Right lung (tissue), 5 donors: ENCODE measurements around the gene UPK3A. TPM values are rescaled to one million over a fixed set of nuclear protein-coding genes. Genes with fewer than 3 reads are reported as not detected.
"Not testable (repeated sequence)": the region's sequence is repeated elsewhere in the genome, so short reads cannot be mapped to it uniquely, and the experiment has no call there.

Experiments
- DNase-seq, 2 donors: peaks; one replicate each; pipeline ENCODE4 v3.0.0-alpha.2; 2013
- polyA plus RNA-seq, 5 donors: library from polyadenylated mRNA; unstranded; fragments of 120-200 nt; gene quantifications; one replicate each; pipeline versions ENCODE4 v1.2.1 to v1.2.3, GENCODE V29; 2013; ENCODE audit warnings: inconsistent platforms in 1 of 5, low replicate concordance in 1 of 5; ENCODE audit not compliant: insufficient read length in 5 of 5, insufficient read depth in 1 of 5

UPK3A gene
- polyA plus RNA-seq, 5 donors = 0.33 to 0.34 TPM; not detected in 3

DNA sequence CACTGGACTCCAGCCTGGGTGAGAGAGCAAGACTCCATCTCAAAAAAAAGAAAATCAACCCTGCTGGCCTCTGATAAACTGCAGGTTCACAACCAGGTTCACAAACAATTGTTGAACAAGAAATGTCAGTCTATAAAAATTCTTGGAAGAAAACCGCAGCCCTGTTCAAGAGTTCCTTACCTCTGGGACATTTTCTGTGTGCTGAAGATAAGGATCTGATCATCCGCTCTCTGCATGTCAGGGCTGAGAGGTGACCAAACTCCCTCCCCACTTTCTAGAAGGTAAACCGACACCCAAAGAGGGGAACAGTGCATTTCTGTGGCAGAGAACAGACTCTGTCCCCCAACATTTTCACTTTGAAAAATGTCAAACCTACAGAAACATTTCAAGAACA lies 4.2 kb upstream of the UPK3A start:
- no peak for DNase-seq

DNA sequence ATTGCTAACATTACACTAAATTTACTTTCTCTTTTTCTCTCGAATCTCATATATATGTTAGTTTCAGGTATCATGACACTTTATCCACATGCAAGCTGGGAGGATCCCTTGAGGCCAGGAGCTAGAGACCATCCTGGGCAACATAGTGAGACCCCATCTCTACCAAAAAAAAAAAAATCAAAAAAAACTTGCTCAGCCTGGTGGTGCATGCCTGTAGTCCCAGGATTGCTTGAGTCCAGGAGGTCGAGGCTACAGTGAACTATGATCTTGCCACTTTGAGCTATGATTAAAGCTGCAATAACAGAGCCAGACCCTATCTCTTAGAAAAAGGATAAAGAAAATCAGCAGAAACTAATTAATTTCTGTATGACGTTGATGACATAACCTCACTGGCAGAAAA lies 3.7 kb upstream of the UPK3A start:
- no peak for DNase-seq

DNA sequence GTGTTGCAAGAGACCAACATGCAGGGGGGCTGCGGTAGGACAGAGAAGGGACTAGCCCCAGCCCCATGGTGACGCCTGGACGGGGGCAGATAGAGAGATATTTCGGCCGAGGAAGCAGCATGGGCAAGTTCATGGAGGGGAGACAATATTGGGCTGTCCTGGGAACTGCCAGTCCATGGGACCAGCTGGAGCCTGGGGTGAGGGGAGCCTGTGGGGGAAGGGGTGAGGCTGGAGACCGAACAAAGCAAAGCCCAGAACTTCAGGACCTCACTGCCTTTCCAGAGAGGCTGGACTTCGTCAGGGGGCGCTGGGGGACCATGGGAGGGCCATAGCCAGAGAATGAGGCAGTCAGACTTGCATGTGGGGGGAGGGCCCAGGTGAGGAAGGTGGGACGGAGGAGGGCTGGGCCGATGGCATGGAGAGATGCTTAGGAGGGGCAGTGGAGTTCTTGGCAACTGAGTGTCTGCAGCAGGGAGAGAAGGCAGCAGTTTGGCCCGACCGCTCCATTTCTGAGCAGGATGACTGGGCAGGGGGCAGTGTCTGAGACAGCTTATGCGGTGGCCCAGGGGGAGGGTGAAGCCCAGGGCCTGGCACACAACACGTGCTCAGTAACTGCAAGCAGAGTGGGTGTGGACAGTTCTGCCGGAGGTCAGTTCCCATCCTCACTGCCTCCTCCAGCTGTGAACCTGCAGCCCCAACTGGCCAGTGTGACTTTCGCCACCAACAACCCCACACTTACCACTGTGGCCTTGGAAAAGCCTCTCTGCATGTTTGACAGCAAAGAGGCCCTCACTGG lies 712 bp downstream of the UPK3A start:
- DNase-seq = no peak

DNA sequence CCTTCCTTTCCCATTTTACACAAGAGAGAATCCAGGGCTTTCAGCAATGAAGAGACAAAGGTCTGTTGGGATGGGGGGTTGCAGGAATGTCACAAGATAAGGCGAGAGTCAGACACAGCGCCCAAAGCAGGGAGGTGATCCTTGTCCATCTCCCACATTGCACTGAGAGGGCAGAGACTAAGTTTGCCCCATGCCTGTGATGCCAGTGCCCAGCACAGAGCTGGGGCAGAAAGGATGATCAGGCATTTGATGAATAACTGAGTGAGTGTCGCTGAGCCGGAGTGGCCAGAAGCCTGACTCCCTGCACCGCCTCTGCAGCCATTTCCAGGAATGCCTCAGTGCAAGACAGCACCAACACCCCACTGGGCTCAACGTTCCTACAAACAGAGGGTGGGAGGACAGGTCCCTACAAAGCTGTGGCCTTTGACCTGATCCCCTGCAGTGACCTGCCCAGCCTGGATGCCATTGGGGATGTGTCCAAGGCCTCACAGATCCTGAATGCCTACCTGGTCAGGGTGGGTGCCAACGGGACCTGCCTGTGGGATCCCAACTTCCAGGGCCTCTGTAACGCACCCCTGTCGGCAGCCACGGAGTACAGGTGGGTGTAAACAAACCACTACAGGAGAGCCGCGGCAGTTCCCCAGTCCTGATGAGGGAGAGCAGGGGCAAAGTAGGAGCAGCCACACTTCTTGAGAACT lies 2.3 kb downstream of the UPK3A start:
- DNase-seq = no peak

DNA sequence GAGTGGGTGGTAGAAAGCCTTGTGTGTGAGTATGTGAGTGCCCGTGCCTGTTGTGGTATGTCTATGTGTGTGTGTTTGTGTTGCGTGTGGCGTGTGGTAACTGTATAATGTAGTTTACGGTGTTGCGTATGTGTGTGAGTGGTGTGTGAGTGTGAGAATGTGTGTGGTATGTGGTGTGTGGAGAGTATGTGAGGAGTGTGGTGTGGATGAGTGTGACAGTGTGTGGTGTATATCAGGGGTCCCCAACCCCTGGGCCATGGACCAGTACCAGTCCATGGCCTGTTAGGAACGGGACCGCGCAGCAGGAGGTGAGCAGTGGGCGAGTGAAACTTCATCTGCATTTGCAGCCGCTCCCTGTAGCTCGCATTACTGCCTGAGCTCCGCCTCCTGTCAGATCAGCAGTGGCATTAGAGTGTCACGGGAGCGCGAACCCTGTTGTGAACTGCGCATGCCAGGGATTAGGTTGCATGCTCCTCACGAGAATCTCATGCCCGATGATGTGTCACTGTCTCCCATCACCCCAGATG lies 5.7 kb downstream of the UPK3A start:
- no peak for DNase-seq

DNA sequence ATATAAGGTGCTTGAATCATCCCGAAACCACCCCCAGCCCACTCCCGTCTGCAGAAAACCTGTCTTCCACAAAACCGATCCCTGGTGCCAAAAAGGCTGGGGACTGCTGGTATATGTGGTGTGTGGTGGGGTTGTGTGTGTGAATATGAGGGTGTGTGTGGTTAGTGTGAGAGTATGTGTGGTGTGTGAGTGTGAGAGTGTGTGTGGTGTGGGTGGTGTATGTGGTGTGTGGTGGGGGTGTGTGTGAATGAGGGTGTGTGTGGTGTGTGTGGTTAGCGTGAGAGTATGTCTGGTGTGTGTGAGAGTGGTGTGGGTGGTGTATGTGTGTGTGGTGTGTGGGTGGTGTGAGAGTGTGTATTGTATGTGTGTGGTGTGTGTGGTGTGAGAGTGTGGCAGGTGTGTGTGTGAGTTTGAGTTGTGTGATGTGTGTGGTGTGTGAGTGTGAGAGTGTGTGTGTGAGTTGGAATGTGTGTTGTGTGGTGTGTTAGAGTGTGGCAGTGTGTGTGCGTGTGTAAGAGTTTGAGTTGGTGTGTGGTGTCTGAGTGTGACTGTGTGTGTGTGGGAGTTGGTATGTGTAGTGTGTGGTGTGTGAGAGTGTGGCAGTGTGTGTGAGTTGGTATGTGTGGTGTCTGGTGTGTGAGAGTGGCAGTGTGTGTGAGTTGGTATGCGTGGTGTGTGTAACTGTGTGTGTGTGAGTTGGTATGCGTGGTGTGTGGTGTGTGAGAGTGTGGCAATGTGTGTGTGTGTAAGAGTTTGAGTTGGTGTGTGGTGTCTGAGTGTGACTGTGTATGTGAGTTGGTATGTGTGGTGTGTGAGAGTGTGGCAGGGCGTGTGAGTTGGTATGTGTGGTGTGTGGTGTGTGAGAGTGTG lies 6.5 kb downstream of the UPK3A start:
- DNase-seq = no peak

DNA sequence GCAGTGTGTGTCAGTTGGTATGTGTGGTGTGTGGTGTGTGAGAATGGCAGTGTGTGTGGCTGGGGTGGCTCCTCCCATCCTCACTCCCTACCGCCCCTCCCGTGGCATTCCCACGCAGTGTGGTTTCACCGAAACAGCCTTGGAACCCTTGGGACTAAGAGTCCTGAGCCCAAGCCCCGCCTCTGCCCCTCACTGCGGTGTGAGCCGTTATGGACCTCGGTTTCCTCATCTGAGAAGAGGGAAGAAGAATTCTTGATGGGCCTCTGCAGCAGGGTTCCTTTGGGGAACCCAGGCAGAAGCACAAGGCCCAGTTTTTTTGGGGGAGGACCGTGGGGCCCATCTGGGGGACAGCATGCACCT lies 7.2 kb downstream of the UPK3A start:
- no peak for DNase-seq

DNA sequence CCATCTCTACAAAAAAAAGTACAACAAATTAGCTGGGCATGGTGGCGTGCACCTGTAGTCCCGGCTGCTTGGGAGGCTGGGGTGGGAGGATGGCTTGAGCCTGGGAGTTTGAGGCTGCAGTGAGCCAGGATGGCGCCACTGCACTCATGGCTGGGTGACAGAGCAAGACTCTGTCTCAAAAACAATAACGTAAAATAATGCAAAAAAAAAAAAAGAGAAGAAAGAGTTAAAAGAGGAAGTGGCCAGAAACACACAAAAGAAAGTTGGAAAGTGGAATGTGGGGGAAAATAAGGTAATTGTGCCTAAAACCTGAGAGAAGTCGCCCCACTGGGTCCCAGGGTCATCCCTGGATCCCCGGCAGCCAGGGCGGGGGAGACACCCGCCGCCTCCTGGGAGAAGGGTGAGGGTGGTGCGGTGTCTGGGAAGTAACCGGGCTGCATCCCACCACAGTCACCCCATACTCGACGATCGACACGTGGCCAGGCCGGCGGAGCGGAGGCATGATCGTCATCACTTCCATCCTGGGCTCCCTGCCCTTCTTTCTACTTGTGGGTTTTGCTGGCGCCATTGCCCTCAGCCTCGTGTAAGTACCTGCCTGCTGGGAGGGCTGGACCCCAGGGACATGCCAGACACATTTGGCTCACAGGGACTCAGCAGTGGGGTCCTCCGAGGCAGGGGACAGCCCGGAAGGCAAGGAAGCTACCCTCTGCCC lies 8.1 kb downstream of the UPK3A start:
- DNase-seq = no peak

DNA sequence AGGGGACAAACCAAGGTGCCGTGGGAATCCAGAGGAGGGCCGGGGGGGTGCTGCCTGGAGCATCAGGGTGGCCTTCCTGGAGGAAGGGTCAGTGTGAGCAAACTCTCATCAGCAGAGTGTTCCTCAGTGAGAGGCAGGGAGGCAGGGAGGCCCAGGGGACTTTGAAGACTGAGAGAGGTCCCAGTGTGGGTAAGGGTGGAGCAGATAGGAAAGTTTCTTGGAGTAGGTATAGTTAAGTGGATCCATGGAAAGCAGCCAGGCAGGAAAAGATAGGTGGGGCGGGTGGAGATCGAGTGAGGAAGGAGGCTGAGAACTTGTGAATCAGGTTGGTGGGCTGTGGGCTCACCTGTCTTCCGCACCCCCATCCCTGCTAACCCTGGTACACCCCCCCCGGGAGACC lies 9.3 kb downstream of the UPK3A start:
- DNase-seq = no peak

DNA sequence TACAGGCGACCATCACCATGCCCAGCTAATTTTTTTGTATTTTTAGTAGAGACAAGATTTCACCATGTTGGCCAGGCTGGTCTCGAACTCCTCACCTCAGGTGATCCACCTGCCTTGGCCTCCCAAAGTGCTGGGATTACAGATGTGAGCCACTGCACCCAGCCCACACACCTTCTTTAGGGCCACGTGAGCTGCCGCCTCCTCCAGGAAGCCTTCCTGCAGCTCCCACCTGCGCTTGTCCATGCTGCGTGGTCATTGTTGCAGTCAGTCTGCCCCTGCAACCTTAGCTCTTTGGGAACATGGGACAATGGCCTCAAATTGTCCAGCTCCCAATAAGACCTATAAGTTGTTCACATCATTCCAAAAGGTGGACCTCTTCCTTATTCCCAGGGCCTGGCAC lies 10.3 kb downstream of the UPK3A start:
- not testable (repeated sequence) for DNase-seq

DNA sequence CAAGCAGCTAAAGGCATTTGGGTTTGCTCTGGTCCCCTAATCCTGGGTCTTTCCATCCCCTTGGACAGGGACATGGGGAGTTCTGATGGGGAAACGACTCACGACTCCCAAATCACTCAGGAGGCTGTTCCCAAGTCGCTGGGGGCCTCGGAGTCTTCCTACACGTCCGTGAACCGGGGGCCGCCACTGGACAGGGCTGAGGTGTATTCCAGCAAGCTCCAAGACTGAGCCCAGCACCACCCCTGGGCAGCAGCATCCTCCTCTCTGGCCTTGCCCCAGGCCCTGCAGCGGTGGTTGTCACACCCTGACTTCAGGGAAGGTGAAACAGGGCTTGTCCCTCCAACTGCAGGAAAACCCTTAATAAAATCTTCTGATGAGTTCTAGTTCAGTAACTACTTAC lies 10.7 kb downstream of the UPK3A start:
- DNase-seq = no peak

DNA sequence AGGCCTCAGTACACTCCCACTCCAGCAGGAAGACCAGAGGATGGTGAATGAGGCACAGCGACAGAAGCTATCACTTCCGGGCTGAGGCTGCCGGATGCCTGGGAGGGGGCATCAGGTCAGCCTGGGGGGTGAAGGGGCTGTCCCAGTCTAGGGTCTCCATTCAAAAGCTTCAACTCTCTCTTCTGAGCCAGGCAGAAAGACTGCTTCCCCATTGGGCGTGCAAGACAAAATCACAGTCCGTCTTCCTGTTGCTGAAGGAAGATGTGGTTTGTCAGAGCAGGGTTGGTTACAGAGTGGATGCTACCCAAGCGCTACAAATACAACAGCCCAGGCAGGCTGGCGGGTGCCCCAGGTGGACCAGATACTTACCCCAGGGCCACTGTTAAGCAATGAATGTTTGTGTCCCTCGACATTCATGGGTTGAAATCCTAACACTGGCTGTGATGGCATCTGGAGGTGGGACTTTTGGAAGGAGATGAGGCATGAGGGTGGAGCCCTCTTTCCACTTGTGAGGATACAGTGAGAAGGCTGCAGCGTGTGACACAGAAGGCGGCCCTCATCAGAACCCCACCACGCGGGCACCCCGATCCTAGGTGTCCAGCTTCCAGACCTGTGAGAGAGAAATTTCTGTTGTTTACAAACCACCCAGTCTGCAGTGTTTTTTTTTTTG lies 12.0 kb downstream of the UPK3A start:
- DNase-seq = no peak

DNA sequence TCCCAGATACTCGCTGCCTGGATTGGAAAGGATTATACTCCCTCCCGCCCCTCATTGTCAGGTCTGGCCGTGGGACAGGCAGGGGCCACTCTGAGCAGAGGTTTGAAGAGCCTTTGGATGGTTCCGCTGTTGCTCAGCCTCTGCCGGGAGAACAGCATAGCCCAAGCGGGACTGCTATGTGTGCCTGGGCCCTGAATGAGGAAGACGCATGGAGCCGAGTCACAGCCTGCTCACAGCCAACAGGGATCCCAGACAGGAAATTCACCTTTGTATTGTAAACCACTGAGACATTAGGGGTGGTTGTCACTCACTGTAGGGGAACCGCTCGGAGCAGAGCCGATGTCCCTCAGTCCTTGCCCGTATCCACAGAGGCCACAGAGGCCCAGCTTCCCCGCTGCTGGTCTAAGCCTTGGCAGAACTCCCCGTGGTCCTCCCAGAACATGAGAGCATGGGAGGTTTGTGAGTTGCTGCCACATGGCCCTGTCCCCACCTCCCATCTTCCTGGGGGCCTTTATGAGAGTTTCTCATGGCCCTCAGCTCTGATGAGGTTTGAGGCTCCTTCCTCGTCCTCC lies 14.3 kb downstream of the UPK3A start:
- no peak for DNase-seq

DNA sequence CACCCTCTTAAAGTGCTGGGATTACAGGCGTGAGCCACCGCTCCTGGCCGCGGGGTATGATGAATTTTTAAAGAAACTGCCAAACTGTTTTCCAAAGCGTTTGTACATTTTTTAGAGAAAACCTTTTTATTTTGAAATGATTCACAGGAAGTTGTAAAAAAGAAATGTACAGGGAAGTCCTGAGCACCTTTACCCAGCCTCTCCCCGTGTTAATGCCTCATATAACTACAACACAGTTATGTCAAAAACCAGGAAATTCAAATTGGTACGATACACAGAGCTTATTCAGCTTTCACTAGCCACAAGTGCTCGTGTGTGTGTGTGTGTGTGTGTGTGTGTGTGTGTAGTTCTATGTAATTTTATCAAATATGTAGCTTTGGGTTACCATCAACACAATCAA lies 18.0 kb downstream of the UPK3A start:
- no peak for DNase-seq

DNA sequence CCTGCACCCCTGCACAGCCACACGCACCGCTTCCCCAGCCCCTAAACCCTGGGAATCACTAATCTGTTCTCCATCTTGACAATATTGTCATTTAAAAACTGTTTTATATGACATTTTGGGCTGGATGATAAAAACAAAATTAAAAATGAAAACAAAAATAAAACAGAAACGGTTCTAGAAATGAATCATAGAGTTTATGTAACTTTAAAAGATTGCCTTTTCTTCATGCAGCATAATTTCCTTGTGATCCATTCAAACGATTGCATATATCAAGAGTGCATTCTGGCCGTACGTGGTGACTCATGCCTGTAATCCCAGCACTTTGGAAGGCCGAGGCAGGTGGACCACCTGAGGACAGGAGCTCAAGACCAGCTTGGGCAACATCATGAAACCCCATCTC lies 18.4 kb downstream of the UPK3A start:
- DNase-seq = no peak

DNA sequence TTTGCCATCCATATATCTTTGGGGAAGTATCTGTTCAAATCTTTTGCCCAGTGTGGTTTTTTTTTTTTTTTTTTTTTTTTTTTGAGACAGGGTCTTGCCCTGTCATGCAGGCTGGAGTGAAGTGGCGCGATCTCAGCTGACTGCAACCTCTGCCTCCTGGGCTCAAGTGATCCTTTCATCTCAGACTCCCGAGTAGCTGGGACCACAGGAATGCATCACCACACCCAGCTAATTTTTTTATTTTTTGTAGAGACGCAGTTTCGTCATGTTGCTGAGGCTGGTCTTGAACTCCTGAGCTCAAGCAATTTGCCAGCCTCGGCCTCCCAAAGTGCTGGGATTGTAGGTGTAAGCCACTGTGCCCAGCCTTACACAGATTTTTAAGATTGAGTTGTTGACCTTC lies 20.2 kb downstream of the UPK3A start:
- no peak for DNase-seq

DNA sequence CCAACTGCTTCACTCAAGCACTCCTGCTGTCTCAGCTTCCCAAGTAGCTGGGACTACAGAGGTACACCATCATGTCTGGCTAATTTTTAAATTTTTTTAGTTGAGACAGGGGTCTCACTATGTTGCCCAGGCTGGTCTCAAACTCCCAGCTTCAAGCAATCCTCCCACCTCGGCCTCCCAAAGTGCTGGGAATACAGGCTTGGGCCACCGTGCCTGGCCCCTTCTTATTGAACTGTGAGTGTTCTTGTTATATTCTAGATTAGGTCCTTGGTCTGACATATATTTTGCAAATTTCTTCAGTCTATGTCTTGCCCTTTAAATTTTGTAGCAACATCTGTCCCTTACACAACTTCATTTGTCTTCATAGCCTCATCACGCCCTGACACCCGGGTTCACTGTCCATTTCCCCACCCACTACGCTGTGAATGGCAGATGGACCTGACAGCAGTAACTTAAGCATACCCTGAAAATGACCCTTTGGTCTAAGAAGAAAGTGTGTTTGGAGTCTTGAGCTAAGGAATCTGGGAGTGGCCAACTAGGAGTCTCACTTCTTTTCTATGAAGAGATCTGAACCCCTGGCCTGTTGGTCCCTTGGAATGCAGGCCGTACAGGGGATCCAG lies 20.8 kb downstream of the UPK3A start:
- DNase-seq = no peak

DNA sequence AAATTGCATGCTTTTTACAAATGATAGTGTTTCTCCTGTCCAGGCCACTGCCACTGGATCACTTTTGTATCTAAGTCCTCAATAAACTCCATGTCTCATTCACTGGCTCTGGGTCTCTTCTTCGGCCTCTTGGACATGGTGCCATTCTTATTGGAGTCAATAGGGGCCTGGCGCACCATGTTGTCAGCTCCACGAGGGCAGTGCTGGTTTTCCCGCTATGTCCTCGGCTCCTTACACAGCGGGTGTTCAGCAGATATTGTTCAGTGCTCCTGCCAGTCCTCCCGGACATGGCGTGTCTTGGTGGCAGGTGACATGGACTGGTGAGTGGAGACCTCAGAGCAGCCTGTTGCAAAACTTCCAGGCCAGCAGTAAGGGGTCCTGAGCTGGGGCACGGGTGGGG lies 21.4 kb downstream of the UPK3A start:
- DNase-seq = no peak

DNA sequence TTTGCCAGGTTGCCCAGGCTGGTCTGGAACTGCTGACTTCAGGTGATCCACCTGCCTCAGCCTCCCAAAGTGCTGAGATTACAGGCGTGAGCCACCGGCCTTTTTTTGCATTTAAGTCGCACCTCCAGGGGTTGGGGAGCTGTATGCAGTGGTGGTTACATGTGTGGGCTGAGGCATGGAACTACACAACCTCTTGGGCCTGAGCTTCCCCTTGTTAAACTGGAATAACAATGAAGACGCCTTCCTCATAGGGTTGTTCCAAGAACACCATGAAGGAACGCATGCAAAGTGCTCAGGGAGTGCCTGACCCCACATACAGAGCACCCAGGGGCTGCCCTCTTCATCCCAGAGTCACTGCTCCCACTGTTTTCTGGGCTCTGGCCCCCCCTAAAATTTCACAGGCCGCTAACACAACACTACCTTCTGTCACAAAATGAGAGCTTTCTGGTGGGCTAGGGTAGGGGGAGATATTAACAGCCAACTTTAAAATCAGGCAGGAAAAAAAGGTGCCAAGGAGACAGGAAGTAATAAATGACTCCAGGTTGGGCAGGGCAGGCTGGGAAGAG lies 23.7 kb downstream of the UPK3A start:
- no peak for DNase-seq

DNA sequence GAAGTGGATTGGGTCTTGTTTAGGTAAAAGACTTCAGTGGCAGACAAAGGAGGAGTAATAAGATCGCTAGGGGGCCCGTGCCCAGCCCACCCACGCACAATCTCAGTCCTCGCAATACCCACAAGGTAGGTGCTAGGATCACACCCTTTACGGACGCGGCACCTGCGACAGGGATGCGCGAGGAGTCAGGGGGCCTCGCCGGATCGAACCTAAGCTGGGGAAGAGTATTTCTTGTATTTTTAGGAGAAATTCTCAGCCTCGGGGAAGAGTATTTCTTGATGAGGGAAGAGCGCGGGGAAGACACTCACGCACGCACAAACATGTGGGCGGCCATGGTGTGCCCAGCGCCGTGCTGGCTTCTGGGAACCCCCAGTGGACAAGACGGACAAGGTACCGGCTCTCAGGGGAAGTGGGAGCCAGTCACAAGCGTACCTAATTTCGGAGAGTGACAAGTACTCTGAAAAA lies 24.2 kb downstream of the UPK3A start:
- no peak for DNase-seq
